Inflammatory macrophage treated with lipopolysaccharide for 1 hour (primary cell): Measurements from ENCODE around the gene NR3C1.
A peak's percentile ranks its signal among the peaks of the same experiment; 100 is the strongest.

Experiments
- DNase-seq, 2 donors: peaks; one replicate each; pipeline ENCODE4 v3.0.0-alpha.2; 2020 to 2022

The NR3C1 gene

DNA sequence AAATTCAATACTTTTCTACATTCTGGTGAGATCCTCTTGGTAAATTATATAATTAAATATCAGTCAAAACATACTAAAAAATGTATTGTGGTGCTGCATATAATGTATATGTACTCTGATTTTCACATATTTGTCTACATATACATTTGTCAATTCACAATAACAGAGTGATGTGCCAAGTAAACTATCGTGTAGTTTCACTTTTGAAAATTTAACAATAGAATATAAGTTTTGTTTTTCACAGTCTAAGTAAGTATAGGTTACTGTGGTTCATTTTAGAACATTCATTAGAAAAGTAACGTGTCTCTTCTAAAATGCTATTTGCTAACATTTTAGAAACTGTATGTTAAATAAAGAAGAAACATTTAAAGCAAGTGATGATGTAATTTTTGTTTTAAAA is 73.6 kb downstream of the NR3C1 start:
- DNase-seq, result no peak

DNA sequence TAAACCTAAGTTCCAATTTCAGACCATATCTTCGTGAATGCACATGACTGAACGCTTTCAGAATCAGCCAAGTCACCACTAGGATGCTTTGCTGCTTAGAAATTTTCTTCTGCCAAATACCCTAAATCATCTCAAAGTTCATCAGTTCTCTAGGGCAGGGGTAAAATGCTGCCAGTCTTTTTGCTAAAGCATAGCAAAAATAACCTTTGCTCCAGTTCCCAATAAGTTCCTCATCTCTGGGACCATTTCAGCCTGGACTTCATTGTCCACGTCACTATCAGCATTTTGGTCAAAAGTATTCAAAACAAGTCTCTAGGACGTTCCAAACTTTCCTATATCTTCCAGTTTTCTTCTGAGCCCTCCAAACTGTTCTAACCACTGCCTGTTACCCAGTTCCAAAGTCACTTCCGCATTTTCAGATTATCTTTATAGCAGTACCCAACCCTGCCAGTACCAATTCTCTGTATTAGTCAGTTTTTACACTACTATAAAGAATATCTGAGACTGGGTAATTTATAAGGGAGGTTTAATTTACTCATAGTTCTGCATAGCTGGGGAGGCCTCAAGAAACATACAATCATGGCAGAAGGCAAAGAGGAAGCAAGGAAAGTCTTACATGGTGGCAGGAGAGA is 74.8 kb downstream of the NR3C1 start:
- DNase-seq, result no peak

DNA sequence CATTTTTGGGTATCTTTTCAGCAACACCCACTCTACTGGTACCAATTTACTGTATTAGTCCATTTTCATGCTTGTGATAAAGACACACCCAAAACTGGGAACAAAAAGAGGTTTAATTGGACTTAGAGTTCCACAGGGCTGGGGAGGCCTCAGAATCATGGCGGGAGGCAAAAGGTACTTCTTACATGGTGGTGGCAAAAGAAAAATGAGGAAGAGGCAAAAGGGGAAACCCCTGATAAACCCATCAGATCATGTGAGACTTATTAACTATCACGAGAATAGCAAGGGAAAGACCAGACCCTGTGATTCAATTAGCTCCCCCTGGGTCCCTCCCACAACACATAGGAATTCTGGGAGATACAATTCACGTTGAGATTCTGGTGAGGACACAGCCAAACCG is 78.4 kb downstream of the NR3C1 start:
- peak; percentile 62 to 72 for DNase-seq

DNA sequence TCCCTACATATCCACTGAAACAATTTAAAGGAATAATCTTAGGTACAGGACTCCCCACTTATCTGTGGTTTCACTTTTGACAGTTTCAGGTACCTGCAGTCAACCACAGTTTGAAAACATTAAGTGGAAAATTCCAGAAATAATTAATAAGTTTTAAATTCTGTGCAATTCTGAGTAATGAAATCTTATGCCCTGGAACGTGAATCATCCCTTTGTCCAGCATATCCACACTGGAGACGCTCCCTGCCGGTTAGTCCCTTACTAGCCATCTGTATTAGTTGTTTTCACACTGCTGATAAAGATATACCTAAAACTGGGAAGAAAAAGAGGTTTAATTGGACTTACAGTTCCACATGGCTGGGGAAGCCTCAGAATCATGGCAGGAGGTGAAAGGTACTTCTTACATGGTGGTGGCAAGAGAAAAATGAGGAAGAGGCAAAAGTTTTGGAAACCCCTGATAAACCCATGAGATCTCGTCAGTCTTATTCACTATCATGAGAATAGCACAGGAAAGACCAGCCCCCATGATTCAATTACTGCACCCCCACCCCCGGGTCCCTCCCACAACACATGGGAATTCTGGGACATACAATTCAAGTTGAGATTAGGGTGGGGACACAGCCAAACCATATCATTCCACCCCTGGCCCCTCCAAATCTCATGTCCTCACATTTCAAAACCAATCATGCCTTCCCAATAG is 80.4 kb downstream of the NR3C1 start:
- DNase-seq, result peak; percentile 71 to 90

DNA sequence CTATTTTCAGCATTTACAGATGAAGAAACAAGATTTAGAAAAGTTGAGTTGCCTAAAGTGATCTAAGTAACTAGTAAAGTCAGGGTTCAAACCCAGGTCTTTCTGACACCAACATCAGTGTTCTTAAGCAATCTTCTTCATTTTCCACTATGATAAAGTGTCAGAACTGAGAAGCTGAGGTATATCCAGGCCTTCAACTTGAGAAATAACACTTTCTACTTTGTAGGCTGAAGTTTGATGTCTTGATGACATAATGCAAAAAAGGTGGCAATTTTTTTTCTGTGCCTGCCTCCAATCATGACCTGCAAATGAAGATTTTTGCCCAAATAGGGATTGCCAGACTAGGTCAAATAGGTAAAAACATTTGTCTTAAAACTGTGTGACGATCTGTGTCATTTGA is 81.3 kb downstream of the NR3C1 start:
- peak in 1 of 2 donors; percentile 50 for DNase-seq

DNA sequence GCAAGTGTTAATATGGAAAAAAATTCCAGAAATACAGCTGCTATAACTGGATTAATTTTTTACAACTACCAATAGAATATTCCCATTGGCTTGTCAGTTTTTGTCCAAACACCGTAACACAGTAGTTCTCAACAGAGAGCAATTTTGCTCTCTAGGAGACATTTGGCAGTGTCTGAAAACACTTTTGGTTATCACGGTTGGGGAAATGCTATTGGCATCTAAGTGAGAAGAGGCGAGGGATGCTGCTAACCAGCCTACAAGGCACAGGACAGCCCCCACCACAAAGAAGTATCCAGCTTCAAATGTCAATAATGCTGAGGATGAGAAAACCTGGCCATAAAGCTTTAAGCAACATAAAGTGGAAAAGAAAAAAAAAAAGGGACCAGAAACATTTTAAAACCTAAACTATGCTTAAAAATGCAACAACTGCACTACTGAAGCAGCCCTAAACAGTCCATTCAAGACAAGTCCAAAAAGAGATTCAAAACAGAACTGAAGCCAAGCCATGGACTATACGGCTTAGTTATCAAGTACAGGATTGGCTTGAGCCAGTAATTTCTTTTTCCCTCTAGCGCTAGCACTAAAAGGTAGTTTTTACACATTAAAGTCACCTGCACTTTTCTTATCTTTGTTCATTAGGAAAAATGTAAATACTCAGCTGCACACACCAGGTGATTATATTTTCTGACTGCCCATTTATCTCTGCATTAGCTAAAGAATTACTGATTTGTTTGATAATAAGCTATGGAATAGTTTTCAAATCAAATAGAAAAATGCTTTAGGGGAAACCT is 83.9 kb downstream of the NR3C1 start:
- no peak for DNase-seq

DNA sequence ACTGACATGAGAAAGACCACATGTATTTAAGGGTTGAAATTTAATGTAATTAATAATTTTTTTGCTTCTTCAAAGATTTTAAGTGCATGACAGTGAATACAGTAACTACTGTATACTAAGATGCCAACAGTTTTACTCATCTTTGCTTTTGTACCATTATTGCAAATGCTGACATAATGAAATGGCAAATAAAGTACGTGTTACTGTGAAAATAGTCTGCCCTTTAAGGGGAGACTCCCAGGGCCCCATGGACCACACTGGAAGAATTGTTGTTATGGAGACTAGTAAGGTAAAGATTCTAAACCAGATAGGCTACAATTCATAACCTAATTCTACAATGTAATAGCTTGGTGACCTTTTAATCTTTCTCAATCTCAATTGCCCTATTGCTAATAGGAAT is 84.7 kb downstream of the NR3C1 start:
- no peak for DNase-seq

DNA sequence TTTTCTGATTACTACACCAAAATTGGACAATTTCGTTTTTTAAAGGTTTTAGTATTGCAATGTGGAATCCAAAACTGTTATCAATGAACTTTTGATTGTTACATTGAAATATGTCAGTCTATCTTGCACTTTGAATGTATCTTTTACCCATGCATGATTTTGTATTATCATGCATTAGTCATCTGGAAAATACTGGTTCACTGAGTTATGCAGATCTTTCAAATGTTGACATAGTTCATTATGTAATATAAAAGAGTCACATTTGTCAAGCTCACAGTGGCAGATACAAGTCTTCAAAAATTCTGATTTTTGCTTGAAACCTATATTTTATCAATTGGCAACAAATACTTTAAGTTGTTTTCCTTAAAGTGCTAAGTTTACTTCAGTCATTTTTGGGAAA is 85.2 kb downstream of the NR3C1 start:
- DNase-seq, result peak; percentile 64 to 71

DNA sequence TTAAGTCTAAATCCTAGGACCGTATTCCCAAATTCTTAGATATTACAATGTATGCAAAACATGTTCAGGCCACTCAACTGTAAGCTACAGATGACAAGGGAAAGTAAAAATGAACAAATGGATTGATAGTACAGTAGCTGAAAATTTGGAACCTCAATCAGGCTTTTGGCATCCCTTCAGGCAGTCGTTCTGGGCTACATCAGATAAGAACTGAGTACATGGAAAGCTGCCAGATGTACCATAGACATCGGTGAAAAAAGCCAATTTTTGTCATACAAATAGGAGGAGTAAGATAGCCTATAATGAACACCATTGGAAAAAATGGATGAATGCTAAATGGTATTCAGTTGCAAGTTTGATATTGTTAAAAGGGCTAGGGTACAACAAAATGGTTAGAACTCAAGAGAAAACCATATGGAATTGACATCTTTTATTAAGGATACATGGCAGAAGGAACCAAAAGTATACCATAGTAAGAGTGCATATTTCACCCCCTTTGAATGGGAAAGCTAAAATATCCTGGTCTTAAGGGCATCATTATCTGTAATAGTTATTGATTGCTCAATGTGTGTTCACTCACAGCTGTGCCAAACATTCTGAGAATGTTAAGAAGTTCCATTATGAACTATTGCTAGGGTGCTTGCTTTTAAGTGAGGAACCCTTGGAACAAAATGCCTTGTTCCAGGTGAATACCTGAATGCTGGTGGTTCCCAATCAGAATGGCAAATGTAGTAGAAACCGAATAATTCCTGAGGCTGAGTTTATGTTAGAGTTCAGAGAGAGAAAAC is 86.4 kb downstream of the NR3C1 start:
- no peak for DNase-seq

DNA sequence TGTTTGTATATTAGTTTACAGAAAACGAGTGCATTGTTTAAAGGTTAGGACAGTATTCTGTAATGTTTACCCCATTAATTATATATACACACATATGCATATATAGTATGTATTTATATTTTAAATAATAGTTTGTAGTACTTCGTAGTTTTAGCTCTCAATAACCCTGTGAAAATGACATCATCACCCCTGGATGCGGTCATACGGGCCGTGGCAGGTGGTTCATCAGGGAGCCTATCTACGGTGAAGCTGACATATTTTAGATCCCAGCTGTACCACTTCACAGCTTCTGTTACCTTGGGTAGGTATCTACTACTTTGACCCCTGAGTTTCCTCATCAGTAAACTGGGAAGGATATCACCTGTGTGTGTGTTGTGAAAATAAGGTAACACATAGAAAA is 87.1 kb downstream of the NR3C1 start:
- no peak for DNase-seq

DNA sequence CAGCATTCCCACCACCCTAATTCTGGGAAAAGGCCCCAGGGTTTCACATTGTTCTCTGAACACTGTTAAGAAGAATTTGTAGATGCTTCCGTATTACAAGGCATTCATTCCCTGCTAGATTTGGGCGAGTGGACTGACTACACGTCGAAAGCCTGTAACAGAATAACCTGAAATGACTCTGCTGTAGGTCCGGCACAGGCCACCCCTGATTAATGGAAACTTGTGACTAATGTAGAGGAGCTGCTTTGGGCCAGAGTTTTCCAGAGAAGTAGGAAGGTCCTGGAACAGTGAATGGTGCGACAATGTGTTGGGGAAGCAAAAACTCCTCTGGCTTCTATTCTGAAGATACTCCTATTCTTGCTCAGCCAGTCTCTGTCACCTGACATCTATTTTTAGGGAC is 87.6 kb downstream of the NR3C1 start:
- DNase-seq, result no peak

DNA sequence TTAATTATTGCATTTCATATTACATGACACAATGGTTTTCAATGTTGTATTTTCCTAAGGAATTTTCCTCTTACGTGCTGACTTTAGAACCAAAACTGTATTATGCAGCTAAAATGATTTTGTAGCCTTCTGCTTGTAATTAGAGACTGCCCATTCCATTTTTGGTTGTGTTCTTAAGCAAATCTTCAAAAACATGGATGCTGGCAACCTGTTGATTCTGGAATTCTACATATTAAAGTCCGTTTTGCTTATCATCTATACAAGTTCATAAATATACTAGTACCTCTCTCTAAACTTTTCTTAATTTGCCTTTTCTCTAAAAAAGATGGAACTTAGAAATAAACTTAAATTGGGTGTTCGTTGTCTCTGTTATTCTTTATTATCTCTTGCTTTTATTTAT is 88.3 kb downstream of the NR3C1 start:
- DNase-seq, result no peak

DNA sequence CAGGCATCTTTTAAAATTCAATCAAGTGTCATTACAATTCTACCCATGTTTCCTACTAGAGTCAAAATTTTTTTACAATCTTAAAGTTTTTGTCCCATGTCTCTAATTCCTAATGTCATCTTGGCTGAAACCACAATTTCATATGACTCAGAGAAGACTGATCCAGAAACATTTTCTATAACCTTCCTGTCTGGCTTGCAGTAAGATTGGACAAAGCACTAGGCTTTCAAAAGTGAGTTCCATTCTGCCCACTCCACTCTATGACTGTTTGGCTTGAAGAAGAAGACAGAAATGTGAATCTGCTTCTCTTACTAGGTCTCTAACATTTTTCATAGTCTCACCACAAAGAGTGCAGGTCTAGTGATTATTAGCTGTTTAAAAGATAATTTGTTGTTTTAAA is 88.8 kb downstream of the NR3C1 start:
- peak; percentile 67 to 85 for DNase-seq

DNA sequence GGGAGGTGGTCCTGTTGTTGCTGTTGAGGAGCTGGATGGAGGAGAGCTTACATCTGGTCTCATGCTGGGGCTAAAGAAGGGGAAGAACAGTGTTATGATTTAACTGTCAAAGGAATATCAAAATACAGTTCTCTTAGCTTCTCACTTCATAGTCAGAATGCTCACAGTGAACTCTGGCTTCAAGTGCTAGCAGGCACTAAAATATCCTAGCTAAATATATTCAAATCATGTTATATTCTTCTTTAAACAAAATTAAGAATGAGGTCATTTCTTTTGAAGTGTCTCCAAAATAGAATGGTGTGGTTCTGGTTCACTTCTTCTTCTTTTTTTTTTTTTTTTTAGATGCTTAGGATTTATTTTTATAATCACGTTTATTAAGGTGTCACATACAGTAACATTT is 89.4 kb downstream of the NR3C1 start:
- DNase-seq, result no peak

DNA sequence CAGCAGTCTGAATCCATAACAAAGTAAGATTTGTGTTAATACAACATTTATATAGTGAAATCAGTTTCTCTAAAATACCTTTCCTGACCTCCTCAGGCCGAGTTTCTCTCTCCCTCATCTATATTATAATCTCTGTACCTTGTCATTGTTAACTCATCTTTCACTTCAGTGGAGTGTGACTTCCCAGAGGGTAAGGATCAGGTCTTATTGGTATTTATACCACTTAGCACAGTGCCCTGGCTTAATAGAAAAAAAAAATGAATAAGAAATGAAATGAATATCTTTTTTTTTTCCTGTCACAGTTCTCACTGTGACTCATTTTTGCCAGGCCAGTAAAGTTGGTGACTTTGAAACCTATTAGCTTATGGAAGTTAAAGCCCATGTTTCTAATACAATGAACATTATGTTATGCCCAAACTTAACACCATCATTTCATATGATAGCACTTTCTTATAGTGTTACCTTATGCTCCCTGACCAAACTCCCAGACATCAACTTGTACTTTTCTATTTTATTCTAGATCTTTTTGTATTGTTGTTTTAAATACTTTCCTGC is 90.1 kb downstream of the NR3C1 start:
- DNase-seq, result no peak

DNA sequence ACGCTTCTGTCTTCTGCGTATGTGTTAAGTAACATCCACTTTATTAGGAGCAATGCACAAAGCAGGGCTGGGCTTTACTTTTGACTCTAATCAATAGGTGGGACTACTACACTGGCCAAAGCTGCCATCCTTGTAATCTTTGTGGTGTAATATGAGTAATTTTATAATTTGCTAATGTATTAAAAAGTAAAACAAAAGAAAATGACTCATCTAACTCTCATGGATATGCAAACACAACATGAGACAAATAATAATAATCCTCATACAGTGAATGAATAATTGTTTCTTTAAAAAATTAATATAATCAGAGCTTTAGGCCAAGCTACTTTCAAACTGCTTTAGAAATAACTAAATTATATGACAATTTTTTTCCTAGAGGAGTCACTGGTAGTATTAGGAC is 90.7 kb downstream of the NR3C1 start:
- no peak for DNase-seq

DNA sequence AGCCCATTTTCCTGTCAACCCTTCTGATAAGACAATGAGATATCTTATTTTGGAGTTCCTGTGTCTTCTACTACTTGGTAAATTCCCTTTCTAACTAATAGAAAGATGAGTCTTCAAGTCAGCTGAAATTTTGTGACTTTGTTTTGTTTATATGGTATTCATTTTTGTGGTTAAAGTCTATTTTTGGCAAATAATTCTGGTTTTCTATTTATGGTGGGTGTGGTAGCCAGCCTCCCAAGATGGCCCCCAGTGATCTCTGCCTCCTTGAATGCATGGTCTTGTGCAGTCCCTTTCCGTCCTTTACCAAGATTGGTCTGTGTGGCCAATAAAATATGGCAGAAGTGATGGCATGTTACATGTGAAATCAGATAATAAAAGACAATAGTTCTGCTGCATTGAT is 91.5 kb downstream of the NR3C1 start:
- DNase-seq, result no peak

DNA sequence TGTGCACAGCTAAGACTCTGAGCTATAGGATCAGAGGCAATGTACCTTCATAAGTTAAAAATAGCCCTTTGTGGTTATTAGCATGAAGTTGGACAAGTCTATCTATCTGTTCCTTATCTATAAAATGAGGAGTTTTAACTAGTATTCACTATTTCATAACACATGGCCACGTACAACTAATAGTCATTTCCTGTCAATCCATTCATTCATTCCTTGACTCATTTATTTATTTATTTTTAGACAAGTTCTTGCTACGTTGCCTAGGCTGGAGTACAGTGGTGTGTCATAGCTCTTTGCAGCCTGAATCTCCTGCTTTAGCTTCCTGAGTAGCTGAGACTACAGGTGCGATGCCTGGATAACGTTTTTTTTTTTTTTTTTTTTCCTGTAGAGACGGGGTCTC is 92.1 kb downstream of the NR3C1 start:
- no peak for DNase-seq

DNA sequence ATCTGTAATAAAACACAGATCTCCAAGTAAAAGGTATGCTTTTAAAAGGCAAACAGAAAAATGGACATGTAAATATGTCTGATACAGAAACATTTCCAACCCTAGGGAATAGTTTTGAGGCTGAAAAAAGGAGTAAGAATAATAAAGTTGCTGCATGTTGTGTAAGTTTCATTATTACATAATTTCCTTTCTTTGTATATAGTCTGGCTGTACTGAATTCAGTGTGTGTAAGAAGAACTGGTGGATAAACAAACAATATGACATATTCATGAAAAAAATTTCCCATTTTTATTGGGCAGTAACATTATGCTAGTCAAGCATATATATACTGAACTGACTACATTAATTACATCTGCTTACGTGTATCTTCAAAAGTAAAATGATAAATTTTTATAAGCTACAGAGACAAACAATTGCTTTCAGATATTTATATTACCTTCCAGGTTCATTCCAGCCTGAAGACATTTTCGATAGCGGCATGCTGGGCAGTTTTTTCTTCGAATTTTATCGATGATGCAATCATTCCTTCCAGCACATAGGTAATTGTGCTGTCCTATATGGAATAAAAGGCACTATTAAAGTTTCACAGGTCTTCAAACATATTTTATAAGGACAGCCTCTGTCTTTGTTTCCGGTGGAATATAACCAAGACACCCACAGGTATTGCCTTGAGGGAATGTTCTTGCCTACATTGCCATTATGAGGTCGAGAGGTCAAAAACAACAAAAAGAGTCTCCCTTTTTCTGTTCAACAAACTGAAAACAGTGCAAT is 93.6 kb downstream of the NR3C1 start:
- peak; percentile 60 to 65 for DNase-seq

DNA sequence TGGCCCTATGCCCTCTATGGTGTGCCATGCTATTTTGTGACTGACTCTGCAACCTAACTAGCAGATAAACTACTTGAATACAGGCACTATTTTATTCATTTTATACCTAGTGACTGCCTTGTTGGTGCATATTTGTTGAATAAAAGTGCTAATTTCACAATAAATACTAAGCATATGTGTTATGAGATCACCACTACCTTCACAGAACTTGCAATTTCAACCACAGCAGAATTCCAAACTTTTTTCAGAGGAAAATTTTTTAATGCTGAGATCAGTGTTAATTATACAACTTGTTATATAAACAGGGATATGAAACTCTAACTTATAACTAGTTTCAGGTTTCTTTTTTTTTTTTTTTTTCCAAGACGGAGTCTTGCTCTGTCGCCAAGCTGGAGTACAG is 94.8 kb downstream of the NR3C1 start:
- no peak for DNase-seq

DNA sequence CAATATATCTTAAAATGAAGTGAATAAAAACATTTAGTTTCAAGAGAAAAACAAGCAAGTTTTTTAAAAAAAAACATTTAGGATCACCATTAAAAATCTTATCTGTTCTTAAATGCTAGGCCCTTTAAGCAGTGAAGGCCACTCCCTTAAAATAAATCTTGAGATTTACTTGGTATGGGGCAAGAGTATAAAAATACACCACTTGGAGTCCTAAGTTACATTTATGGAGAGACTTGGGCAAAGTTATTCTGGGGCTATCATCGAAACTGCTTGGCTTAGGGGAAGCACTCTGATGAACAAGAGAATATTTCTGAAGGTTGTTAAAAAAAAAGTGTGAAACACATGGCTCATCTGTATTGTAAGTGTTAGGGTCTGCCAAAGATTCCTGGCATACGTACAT is 97.4 kb downstream of the NR3C1 start:
- DNase-seq, result no peak

DNA sequence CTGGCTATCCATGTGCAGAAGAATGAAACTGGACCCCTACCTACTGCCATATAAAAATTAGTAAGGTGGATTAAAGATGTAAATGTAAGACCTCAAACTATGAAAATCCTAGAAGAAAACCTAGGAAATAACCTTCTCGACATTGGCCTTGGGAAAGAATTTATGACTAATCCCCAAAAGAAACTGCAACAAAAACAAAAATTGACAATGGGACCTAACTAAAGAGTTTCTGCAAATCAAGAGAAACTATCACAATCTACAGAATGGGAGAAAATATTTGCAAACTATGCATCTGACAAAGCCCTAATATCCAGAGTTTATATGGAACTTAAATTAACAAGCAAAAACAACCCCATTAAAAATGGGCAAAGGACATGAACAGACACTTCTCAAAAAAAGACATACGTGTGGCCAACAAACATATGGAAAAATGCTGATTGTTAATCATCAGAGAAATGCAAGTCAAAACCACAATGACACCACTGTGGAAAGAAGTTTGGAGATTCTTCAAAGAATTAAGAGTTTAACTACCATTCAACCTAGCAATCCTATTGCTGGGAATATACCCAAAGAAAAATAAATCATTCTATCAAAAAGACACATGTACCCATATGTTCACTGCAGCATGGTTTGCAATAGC is 98.5 kb downstream of the NR3C1 start:
- DNase-seq, result no peak
